CD4-positive, alpha-beta T cell treated with Interferon gamma for 1 hour (primary cell): ENCODE data around the gene ZHX3.

Experiments used
- DNase-seq: peaks from one replicate; pipeline ENCODE4 v3.0.0-alpha.2; 2020

ZHX3 gene

DNA sequence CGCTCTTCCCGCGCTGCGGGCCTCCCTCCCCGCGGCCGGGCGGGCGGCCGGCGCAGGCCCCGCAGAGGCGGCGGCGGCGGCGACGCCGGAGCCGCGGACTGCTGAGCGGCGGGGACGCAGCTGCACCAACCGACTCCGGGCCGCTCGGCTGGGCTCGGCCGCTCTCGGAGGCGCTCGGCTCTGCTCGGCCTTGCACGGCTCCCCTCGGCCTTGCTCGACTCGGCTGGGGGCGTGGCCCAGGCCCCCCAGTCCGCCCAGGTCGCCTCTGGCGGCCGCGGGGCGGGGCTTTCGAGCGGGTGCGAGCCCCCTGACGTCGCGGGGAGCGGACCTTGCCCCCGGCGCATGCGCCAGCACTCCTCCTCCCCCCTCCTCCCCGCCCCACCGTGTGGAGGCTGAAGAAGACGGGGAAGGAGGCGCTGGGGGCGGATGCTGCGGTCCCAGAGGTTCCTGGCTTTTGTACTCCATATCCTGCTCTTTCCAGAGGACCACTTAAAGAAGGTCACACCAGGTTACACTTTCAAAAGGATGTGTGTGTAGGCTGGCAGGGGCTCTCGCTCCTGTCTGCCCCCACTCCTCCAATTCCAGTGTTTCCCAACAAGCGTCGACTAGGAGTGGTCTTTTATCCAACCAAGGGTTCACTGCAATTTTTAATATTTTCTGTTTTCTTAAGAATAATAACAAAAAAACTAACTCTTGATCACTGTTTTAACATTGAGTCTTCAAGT is at the start of gene ZHX3:
Gene ZHX3, minus strand, starts transcription at position 186 of the 725 bp plus-strand sequence. CDS start 112,815 bp downstream, outside the sequence.
- peak; percentile 98 for DNase-seq

DNA sequence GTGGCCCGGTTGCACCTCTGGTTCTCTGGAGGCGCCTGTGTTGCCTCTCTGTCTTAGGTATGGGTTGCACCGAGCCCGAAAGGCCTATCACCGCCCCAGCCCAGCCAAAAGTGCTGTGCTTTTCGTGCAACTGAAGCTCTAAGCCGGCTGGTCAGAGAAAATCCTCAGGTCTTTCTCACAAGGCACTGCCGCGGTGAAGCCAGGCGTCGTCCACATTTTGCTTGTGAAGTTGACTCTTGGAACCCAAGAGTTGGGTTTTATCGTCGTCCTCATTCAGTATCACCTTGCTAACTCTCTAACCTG is 49.8 kb upstream of the ZHX3 start:
- DNase-seq, result no peak

GRCh38 chr20:41366546-41367392 is 49.2 kb upstream of the ZHX3 start, which contains the start of gene EMILIN3:
TSS of gene EMILIN3 (minus strand) at chr20:41366818. CDS start at chr20:41366634, 184 bp downstream.
- DNase-seq, result no peak

DNA sequence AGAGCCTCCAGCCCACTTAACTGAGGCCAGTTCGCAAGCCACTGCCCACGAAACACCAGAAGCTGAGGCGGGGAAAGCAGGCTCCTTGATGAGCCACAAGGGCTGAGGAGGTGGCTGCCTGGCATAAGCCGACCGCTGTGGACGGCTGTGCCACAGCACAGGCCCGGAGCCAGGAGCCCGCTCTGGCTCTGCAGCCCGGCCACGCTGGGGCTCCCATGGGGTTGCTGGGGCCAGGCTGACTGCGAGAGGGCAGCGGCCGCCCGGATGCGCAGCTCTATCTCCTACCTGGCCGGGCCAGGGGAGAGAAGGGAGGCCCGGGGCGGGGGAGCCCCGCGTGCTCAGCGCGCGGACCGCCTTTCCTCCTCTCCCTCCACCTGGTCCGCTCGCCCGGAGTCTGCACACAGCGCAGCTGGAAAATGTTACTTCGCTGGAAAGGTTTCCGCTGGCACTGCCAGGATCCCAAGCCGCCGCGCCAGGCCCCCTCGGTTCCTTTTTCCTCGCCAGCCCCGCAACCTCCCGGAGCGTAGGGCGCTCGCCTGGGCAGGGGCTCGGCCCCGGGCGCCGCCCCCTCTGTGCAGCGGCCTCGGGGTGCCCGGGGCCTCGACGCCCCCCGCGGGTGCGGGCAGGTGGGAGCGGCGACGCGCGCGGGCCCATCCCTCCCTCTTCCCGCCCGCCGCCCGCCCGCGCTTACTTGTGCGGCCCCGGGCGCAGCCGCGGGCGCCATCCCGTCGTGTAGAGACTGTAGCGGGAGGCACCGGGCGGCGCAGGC is 48.4 kb upstream of the ZHX3 start:
- DNase-seq, result no peak

DNA sequence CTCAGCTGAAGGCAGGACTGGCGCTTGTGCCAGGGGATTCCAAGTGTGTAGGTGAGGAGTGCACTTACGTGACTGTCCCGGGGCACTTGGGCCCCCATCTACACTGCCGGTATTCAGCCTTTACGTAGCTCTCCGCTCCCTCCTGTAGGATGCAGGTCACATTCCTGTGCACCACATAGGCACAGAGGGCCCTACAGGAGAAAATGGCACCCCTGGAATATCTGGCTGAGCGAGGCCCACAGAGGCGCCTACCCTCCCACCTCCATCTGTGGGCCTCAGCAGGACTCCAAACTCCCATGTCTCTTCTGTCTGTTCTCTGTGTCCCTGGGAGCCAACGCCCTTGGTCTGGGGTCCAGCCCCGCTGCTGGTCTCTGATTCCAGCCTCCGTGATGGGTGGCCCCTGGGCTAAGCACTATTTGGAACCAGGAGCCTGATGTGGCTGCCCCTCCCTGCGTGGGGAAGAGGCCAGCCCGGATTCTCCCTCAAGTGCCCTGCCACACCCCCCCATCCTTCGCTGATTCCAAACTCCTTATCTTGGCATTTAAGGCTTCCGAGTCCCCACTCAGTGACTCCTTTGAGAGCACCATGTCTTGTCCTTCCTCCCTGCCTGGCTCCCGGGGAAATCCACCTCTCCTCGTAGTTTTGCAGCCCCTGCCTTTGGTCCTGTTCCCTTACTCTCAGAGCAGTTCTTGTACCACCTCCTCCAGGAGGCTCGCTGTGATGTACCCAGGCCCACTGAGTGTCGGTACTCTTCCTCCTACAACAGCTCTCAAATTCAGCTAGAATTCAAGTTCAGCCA is 47.6 kb upstream of the ZHX3 start:
- DNase-seq, result no peak

DNA sequence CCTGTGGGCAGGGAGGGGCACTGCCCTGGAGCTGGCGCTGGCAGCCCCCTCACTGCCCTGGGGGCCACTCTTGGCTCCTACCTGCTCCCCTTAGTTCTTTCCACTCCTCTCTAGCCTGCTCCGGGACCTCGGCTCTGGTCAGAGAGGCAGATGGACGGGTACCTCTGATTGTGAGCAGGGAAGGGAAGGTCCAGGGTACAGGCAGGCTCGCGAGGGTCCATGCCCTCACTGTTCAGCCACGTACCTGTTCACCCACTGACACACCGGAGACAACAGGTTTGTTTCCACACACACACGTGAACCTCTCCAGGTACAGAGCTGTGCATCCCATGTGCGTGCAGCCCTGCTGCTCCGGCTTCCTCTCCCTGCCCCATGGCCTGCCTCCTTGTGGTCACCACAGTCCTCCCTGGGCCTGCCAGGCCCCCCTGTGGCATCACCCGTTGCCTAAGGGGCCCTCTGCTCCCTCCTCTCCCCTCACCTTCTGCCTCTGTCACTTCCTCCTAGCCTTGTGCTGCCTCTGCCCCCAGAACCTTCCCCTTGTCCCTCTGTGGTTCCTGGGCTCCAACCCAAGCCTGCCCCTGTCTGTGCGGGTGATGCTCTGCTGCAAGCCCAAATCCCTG is 46.8 kb upstream of the ZHX3 start:
- DNase-seq, result no peak

GRCh38 chr20:41363601-41364000 is 46.1 kb upstream of the ZHX3 start:
- no peak for DNase-seq

DNA sequence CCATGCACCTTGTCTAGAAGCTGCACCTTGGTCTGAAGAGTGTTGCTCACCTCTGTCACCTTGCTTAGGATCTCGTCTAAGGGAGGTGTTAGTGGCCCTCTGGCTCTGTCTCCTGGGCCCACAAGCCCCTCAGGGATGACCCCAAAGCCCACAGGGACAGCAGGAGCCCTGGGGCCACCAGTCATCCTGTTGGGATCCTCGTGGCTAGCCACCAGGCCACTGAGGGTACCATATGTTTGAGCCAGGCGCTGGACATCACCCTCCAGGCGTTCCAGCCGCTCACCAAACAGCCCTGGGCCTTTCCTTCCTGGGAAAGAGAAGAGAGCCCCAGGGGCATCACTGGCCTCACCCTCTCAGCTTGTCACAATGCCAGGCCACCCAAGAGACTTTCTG is 45.2 kb upstream of the ZHX3 start:
- DNase-seq, result no peak

DNA sequence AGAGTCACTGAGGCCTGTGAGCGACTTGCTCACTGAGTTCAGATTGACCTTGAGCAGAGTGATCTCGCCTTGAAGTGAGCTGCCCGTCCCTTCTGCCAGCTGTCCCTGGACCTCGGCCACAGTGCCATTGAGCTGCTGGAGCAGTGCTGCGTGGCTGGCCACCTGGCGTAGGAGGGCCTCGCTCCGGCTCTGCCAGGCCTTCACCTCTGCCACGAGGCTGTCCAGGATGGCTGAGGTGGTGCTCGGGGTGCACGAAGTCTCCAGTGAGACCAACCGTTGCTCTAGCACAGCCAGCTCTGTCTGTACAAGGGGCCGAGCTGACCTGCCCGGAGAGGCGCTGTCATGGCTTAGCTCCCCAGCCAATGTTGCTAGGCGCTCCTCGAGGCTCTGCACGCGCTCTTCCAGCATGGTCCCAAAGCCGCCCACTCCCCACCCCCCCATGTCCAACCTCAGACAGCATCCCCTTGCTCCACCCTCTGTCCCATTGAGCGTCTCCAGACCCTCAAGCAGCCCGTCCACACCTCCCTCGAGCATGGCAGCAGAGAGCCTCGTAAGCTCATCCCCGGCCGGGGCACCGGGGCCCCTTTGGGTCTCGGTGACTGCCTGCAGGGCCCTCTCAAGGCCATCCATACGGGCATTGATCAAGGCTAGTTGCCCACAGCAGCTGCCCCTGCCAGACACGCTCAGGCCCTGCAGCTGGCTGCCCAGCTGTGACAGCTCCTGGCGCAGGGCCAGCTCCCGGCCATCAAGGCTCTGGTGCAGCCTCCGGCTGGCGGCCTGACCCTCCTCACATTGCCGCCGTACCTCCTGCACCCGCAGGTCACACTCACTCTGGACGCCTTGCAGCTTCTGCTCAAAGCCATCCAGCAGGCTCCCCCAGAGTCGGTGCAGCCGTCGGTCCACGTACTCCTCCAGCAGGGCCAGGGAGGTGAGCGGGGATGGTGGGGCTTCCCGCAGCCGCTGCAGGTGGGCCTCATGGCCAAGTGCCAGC is 44.5 kb upstream of the ZHX3 start:
- DNase-seq, result no peak

DNA sequence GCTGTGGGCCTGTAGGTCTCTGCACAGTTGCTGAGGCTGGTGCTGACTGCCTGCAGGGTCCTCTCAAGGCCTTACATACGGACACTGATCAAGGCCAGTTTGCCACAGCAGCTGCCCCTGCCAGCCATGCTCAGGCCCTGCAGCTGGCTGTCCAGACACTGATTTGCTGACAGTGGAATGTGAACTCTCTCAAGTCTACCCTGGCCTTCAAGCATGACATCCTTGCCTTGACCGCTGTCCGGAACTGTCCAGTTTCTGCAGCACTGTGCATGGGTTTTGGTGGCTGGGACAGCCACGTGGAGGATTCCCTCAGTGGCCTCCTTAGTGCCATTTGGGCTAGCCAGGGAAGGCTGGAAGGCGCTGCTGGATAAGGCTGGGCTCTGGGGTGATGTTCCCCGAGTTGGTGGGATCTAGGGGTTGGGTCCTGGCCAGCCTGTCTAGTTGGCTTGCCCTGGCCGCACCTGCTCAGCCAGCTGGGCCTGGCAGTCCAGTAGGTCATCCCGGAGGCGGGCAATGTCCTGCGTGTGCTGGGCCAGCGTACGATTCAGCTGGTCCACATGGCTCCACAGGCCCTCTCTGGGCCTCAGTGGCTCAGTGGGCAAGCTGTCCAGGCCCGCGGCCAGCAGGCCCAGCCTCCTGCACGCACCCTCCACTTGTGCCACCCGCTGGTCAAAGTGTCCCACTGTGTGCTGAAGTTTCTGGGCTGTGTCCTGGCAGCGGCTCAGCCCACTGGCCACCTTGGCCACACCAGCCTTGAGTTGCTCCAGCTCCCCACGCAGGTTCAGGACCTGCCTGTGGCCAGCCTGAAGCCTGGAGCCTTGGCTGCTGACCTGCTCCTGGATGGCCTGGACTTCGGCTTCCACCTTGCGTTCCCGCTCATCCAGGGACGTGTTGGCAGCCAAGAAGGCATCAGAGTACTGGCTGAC is 43.6 kb upstream of the ZHX3 start:
- DNase-seq, result no peak

GRCh38 chr20:41359541-41360011 is 42.0 kb upstream of the ZHX3 start:
- DNase-seq, result no peak

- DNase-seq, result no peak
Observed at GRCh38 chr20:41358717-41359116, 41.2 kb upstream of the ZHX3 start.

- DNase-seq, result no peak
Observed at GRCh38 chr20:41358230-41358629, 40.7 kb upstream of the ZHX3 start.

GRCh38 chr20:41357424-41358163 is 40.1 kb upstream of the ZHX3 start:
- no peak for DNase-seq

GRCh38 chr20:41356951-41357350 is 39.4 kb upstream of the ZHX3 start:
- no peak for DNase-seq

DNA sequence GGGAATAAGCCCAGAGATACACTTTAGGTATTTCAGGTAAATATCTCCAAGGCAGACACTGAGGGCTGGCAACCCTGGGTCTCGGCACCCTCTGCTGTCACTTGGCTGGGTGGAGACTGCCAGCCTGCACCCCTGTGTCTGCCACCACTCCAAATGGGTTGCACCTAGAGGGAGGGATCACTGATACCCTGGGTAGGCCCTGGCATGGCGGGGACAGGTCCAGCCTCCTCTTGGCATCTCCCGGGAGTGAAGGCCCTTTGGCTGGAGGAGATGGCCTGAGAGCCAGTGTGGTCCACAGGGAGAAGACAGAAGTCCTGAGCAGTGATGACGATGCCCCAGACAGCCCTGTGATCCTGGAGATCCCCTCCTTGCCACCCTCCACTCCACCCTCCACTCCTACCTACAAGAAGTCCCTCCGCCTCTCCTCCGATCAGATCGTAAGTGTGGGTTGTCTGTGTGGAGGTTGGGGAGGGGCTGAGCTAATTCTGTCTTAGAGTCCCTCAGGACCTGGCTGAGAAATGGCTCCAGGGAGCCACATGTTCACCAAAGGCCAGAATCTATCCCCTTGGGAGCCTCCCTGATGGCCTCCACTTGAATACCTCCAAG is 38.2 kb upstream of the ZHX3 start:
- no peak for DNase-seq

- DNase-seq, result no peak
Observed at GRCh38 chr20:41355192-41355591, 37.7 kb upstream of the ZHX3 start.

DNA sequence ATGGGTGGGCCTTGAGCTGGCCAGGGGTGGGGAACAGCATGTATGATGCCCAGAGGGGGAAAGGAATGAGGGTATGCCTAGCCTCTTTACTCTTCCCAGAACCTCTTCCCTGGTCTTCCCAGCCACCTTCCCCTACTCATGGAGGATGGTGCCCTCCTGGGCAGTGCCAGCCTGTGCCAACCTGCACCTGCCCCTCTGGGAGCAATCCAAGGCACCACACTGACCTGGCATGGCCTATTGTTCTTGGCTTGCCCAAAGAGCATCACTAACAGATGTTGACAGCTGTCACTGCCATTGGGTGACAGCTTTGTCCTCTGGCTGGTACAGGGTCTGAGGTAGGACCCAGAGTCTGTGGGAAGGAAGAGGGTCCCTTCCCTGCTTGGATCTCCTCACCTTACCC is 36.0 kb upstream of the ZHX3 start:
- no peak for DNase-seq

DNA sequence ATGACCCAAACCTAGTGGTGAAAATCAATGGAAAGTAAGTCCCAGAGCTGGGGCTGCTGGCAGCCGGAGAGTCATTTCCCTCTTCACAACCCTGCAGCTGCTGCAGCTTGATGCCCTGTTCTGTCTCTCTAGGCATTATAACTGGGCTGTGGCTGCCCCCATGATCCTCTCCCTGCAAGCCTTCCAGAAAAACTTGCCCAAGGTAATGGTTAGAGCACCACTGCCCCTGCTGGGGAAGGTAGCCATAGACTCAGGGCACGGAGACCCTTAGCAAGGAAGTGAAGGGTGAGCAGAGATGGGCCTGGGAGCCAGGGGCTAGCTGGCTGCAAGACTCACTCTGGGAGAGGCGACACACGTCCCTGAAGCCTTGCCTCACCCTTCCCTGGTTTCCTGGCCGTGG is 35.1 kb upstream of the ZHX3 start:
- no peak for DNase-seq
